ENCODE measurements around the gene MBD6.

Gene MBD6

GRCh38 chr12:57481671-57482070 is 41.0 kb upstream of the MBD6 start:
- TF ChIP-seq CTBP1 (IDR thresholded peaks at IDR 0.05; ENCODE audit: borderline replicate concordance) (no peak), HDGF (IDR thresholded peaks at IDR 0.05; ENCODE audit: borderline replicate concordance) (no peak), L3MBTL2 (conservative IDR thresholded peaks at IDR 0.05) (no peak), PKNOX1 (IDR thresholded peaks at IDR 0.05) (no peak), SP1 (IDR thresholded peaks at IDR 0.05) (no peak), SUZ12 (IDR thresholded peaks at IDR 0.05) (no peak), NFRKB (IDR thresholded peaks at IDR 0.05) (no peak), LEF1 (IDR thresholded peaks at IDR 0.05; ENCODE audit: borderline replicate concordance) (no peak), BHLHE40 (IDR thresholded peaks at IDR 0.05; ENCODE audit: borderline replicate concordance) (no peak), FOXM1 (IDR thresholded peaks at IDR 0.05; ENCODE audit: borderline replicate concordance) (no peak), ARNT (IDR thresholded peaks at IDR 0.05) (no peak), ELF4 (IDR thresholded peaks at IDR 0.05) (no peak), FOXA1 (IDR thresholded peaks at IDR 0.05) (no peak), TARDBP (IDR thresholded peaks at IDR 0.05) (no peak)
- no peak for DNase-seq (ENCODE audit: extremely low spot score)
- CTCF ChIA-PET: no interaction called here
- POLR2A ChIA-PET: interaction anchor here (1.7 kb wide), 1 partner anchor 12 kb away, joined by 3 read pairs; no protein-coding TSS in a partner anchor

- TF ChIP-seq NFRKB (IDR thresholded peaks at IDR 0.05): no peak
- no peak for TF ChIP-seq BHLHE40 (IDR thresholded peaks at IDR 0.05; ENCODE audit: borderline replicate concordance)
- no peak for TF ChIP-seq SP1 (IDR thresholded peaks at IDR 0.05)
- no peak for TF ChIP-seq LEF1 (IDR thresholded peaks at IDR 0.05; ENCODE audit: borderline replicate concordance)
- no peak for TF ChIP-seq ZNF384 (IDR thresholded peaks at IDR 0.05)
- TF ChIP-seq FOXA1 (IDR thresholded peaks at IDR 0.05): no peak
- no peak for TF ChIP-seq FOXK2 (IDR thresholded peaks at IDR 0.05)
- no peak for TF ChIP-seq CTBP1 (IDR thresholded peaks at IDR 0.05; ENCODE audit: borderline replicate concordance)
- no peak for TF ChIP-seq SUZ12 (IDR thresholded peaks at IDR 0.05)
- TF ChIP-seq FOXM1 (IDR thresholded peaks at IDR 0.05; ENCODE audit: borderline replicate concordance): no peak
- no peak for TF ChIP-seq HDGF (IDR thresholded peaks at IDR 0.05; ENCODE audit: borderline replicate concordance)
- TF ChIP-seq TARDBP (IDR thresholded peaks at IDR 0.05): no peak
- no peak for TF ChIP-seq ARNT (IDR thresholded peaks at IDR 0.05)
- TF ChIP-seq ELF4 (IDR thresholded peaks at IDR 0.05): no peak
- TF ChIP-seq PKNOX1 (IDR thresholded peaks at IDR 0.05): no peak
- no peak for TF ChIP-seq L3MBTL2 (conservative IDR thresholded peaks at IDR 0.05)
- no peak for DNase-seq (ENCODE audit: extremely low spot score)
- POLR2A ChIA-PET: no interaction called here
- CTCF ChIA-PET: no interaction called here
These were observed 39.2 kb upstream of the MBD6 start for GRCh38 chr12:57483466-57483865.

- DNase-seq (ENCODE audit: extremely low spot score): no peak
- ChIA-PET POLR2A (interaction anchor here (0.9 to 2.3 kb wide), 3 partner anchors 9 to 34 kb away, joined by 4 to 7 read pairs (median 7); partner anchors contain the start of gene DDIT3), CTCF (interaction anchor here (0.7 kb wide), 1 partner anchor 27 kb away, joined by 3 read pairs; the partner anchor contains the start of gene GLI1)
- TF ChIP-seq CTBP1 (IDR thresholded peaks at IDR 0.05; ENCODE audit: borderline replicate concordance) (no peak), FOXM1 (IDR thresholded peaks at IDR 0.05; ENCODE audit: borderline replicate concordance) (no peak), ZNF384 (IDR thresholded peaks at IDR 0.05) (no peak), TARDBP (IDR thresholded peaks at IDR 0.05) (no peak)
These were observed 36.9 kb upstream of the MBD6 start for GRCh38 chr12:57485695-57486094.

- TF ChIP-seq FOXM1 (IDR thresholded peaks at IDR 0.05; ENCODE audit: borderline replicate concordance) (no peak), ARNT (IDR thresholded peaks at IDR 0.05) (no peak), HDGF (IDR thresholded peaks at IDR 0.05; ENCODE audit: borderline replicate concordance) (no peak), LEF1 (IDR thresholded peaks at IDR 0.05; ENCODE audit: borderline replicate concordance) (no peak)
- CTCF ChIA-PET: interaction anchor here (1.4 kb wide), 1 partner anchor 28 kb away, joined by 3 read pairs; no protein-coding TSS in a partner anchor
- POLR2A ChIA-PET: interaction anchor here (0.9 to 4.2 kb wide), 5 partner anchors 10 to 37 kb away, joined by 3 to 18 read pairs (median 5); partner anchors contain the start of genes DDIT3 and INHBE
- DNase-seq (ENCODE audit: extremely low spot score): no peak
These were observed 35.5 kb upstream of the MBD6 start for GRCh38 chr12:57487055-57487596.

- POLR2A ChIA-PET: interaction anchor here (0.9 to 4.2 kb wide), 5 partner anchors 11 to 36 kb away, joined by 3 to 18 read pairs (median 5); partner anchors contain the start of genes DDIT3 and INHBE
- CTCF ChIA-PET: interaction anchor here (1.4 kb wide), 1 partner anchor 29 kb away, joined by 3 read pairs; no protein-coding TSS in a partner anchor
- TF ChIP-seq BHLHE40 (IDR thresholded peaks at IDR 0.05; ENCODE audit: borderline replicate concordance): no peak
- no peak for TF ChIP-seq TARDBP (IDR thresholded peaks at IDR 0.05)
- TF ChIP-seq ZNF384 (IDR thresholded peaks at IDR 0.05): peak; percentile 99
- no peak for TF ChIP-seq FOXM1 (IDR thresholded peaks at IDR 0.05; ENCODE audit: borderline replicate concordance)
- peak; percentile 34; the same call in 1 of the 2 replicates for TF ChIP-seq PKNOX1 (IDR thresholded peaks at IDR 0.05)
- TF ChIP-seq SP1 (IDR thresholded peaks at IDR 0.05): no peak
- no peak for TF ChIP-seq FOXA1 (IDR thresholded peaks at IDR 0.05)
- TF ChIP-seq ELF4 (IDR thresholded peaks at IDR 0.05): peak; percentile 51
- no peak for TF ChIP-seq NFRKB (IDR thresholded peaks at IDR 0.05)
- TF ChIP-seq HDGF (IDR thresholded peaks at IDR 0.05; ENCODE audit: borderline replicate concordance): no peak
- peak; percentile 87 for TF ChIP-seq L3MBTL2 (conservative IDR thresholded peaks at IDR 0.05)
- peak; percentile 88 for DNase-seq (ENCODE audit: extremely low spot score)
These were observed 34.8 kb upstream of the MBD6 start, which contains the start of gene MARS1 for GRCh38 chr12:57487597-57488401. MARS1 (plus strand) TSS chr12:57488068; CDS start chr12:57488091, 23 bp downstream.

Measured in HEK293T (cell line).